ENCODE results near the gene MAPK1IP1L.

MAPK1IP1L gene

GRCh38 chr14:55097881-55098560 lies 46.6 kb downstream of the MAPK1IP1L start:
- DNase-seq (ENCODE audit: low read depth): peak; percentile 14

- DNase-seq (ENCODE audit: low read depth): no peak
Measured at GRCh38 chr14:55098561-55098898, 47.1 kb downstream of the MAPK1IP1L start.

- DNase-seq (ENCODE audit: low read depth): no peak
Measured at GRCh38 chr14:55099756-55100155, 48.3 kb downstream of the MAPK1IP1L start.

GRCh38 chr14:55101698-55102097 lies 50.3 kb downstream of the MAPK1IP1L start:
- no peak for DNase-seq (ENCODE audit: low read depth)

- DNase-seq (ENCODE audit: low read depth): peak; percentile 20
Measured at GRCh38 chr14:55102141-55102621, 50.7 kb downstream of the MAPK1IP1L start.

GRCh38 chr14:55103005-55103640 lies 51.7 kb downstream of the MAPK1IP1L start:
- DNase-seq (ENCODE audit: low read depth): peak; percentile 49

- no peak for DNase-seq (ENCODE audit: low read depth)
Measured at GRCh38 chr14:55103971-55104954, 52.8 kb downstream of the MAPK1IP1L start.

- no peak for DNase-seq (ENCODE audit: low read depth)
Measured at GRCh38 chr14:55105991-55106390, 54.5 kb downstream of the MAPK1IP1L start.

GRCh38 chr14:55107766-55108554 lies 56.5 kb downstream of the MAPK1IP1L start:
- no peak for DNase-seq (ENCODE audit: low read depth)

GRCh38 chr14:55109836-55110235 lies 58.4 kb downstream of the MAPK1IP1L start:
- DNase-seq (ENCODE audit: low read depth): no peak

GRCh38 chr14:55111122-55111708 lies 59.8 kb downstream of the MAPK1IP1L start:
- DNase-seq (ENCODE audit: low read depth): no peak

GRCh38 chr14:55114720-55115119 lies 63.3 kb downstream of the MAPK1IP1L start:
- no peak for DNase-seq (ENCODE audit: low read depth)

GRCh38 chr14:55115460-55115859 lies 64.0 kb downstream of the MAPK1IP1L start:
- DNase-seq (ENCODE audit: low read depth): no peak

GRCh38 chr14:55115861-55116245 lies 64.4 kb downstream of the MAPK1IP1L start:
- no peak for DNase-seq (ENCODE audit: low read depth)

GRCh38 chr14:55116246-55117030 lies 65.0 kb downstream of the MAPK1IP1L start:
- DNase-seq (ENCODE audit: low read depth): no peak

- DNase-seq (ENCODE audit: low read depth): no peak
Measured at GRCh38 chr14:55117803-55118441, 66.5 kb downstream of the MAPK1IP1L start.

GRCh38 chr14:55118761-55119160 lies 67.3 kb downstream of the MAPK1IP1L start:
- no peak for DNase-seq (ENCODE audit: low read depth)

Data from activated T-helper 1 cell treated with Interleukin-2 at 50 U/mL for 16 hours (primary cell).